Measurements from ENCODE around the gene CACNA1D.
"Not testable (repeated sequence)": the region's sequence is repeated elsewhere in the genome, so short reads cannot be mapped to it uniquely, and the experiment has no call there.

CACNA1D gene

GRCh38 chr3:53664812-53665211 is 170.4 kb downstream of the CACNA1D start:
- DNase-seq, result not testable (repeated sequence)

GRCh38 chr3:53665608-53666425 is 171.4 kb downstream of the CACNA1D start:
- no peak for DNase-seq

- no peak for DNase-seq
These were observed 174.5 kb downstream of the CACNA1D start for GRCh38 chr3:53668872-53669271.

GRCh38 chr3:53670721-53671120 is 176.3 kb downstream of the CACNA1D start:
- no peak for DNase-seq

GRCh38 chr3:53671192-53671960 is 177.0 kb downstream of the CACNA1D start:
- DNase-seq, result no peak

- DNase-seq, result no peak
These were observed 177.5 kb downstream of the CACNA1D start for GRCh38 chr3:53671961-53672299.

GRCh38 chr3:53672981-53673380 is 178.6 kb downstream of the CACNA1D start:
- DNase-seq, result no peak

GRCh38 chr3:53673722-53674350 is 179.4 kb downstream of the CACNA1D start:
- DNase-seq, result no peak

- DNase-seq, result no peak
These were observed 180.2 kb downstream of the CACNA1D start for GRCh38 chr3:53674582-53674981.

- no peak for DNase-seq
These were observed 180.7 kb downstream of the CACNA1D start for GRCh38 chr3:53675022-53675697.

- DNase-seq, result no peak
These were observed 181.5 kb downstream of the CACNA1D start for GRCh38 chr3:53675942-53676341.

- no peak for DNase-seq
These were observed 183.0 kb downstream of the CACNA1D start for GRCh38 chr3:53677413-53677812.

- no peak for DNase-seq
These were observed 185.6 kb downstream of the CACNA1D start for GRCh38 chr3:53680028-53680427.

- no peak for DNase-seq
These were observed 188.4 kb downstream of the CACNA1D start for GRCh38 chr3:53682807-53683206.

- no peak for DNase-seq
These were observed 193.7 kb downstream of the CACNA1D start for GRCh38 chr3:53688066-53688465.

- no peak for DNase-seq
These were observed 194.6 kb downstream of the CACNA1D start for GRCh38 chr3:53688989-53689388.

- DNase-seq, result no peak
These were observed 195.3 kb downstream of the CACNA1D start for GRCh38 chr3:53689681-53690080.

GRCh38 chr3:53690521-53690920 is 196.1 kb downstream of the CACNA1D start:
- no peak for DNase-seq

GRCh38 chr3:53691349-53691748 is 196.9 kb downstream of the CACNA1D start:
- DNase-seq, result no peak

- DNase-seq, result no peak
These were observed 197.5 kb downstream of the CACNA1D start for GRCh38 chr3:53691885-53692284.

GRCh38 chr3:53693451-53693850 is 199.0 kb downstream of the CACNA1D start:
- DNase-seq, result no peak

GRCh38 chr3:53694046-53694445 is 199.6 kb downstream of the CACNA1D start:
- no peak for DNase-seq

GRCh38 chr3:53694666-53695323 is 200.4 kb downstream of the CACNA1D start:
- DNase-seq, result no peak

Measured in stimulated activated naive CD4-positive, alpha-beta T cell (primary cell).